ENCODE data around the gene ADAMTS12. TPM values are rescaled to one million over a fixed set of nuclear protein-coding genes. Genes with fewer than 3 reads are reported as not detected.

Gene ADAMTS12
- total RNA-seq, 4 donors from 2014 or later: 0.22 to 1.2 (median 0.77) TPM

DNA sequence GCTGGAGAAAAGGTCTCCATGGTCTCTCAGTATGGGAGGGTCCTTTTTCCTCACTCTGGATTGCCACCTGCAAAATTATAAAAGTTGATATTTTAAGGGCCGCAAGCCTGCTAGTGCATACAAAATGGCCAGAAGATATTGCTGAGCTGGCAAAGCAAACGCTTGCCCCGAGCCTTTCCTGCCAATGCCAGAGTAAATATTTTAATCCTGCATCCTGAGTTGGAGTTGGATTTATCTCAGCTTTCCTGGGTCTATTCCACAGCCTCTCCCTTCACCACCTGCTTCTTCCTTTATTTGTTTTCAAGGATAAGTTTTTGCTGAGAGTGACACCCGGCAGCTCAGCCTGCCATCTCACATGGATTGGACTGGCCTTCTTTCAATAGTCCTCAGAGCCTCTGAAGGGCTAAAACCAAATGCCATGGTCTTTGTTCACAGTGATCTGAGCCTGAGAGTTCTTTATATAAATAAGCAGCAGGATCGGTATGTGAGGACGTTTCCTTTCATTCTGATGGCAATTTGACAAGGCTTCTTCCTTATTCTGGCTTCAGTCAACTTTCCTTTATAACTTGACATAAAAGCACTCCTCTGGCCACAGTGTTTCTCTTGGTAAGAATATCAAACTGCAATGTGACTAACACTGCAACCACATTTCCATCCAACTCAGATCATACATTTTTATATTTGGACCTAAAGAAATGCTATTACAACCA lies 170.1 kb downstream of the ADAMTS12 start:
- WGBS, 2 donors: 55 to 58% methylated on average over 6 of the region's 6 CpGs
- H3K4me3 ChIP-seq (ENCODE audit: low read depth, poor library complexity, severe bottlenecking): no peak overlapping the region
- TF ChIP-seq POLR2A (IDR thresholded peaks at IDR 0.05): no peak
- TF ChIP-seq, protein P1, sequence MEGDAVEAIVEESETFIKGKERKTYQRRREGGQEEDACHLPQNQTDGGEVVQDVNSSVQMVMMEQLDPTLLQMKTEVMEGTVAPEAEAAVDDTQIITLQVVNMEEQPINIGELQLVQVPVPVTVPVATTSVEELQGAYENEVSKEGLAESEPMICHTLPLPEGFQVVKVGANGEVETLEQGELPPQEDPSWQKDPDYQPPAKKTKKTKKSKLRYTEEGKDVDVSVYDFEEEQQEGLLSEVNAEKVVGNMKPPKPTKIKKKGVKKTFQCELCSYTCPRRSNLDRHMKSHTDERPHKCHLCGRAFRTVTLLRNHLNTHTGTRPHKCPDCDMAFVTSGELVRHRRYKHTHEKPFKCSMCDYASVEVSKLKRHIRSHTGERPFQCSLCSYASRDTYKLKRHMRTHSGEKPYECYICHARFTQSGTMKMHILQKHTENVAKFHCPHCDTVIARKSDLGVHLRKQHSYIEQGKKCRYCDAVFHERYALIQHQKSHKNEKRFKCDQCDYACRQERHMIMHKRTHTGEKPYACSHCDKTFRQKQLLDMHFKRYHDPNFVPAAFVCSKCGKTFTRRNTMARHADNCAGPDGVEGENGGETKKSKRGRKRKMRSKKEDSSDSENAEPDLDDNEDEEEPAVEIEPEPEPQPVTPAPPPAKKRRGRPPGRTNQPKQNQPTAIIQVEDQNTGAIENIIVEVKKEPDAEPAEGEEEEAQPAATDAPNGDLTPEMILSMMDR (IDR thresholded peaks at IDR 0.05): no peak
- intact Hi-C loops (cut with DNase I; ENCODE audit: low total_unique reads): no loop called here
- DNase-seq (ENCODE audit: low spot score in 2 of 2): no peak

DNA sequence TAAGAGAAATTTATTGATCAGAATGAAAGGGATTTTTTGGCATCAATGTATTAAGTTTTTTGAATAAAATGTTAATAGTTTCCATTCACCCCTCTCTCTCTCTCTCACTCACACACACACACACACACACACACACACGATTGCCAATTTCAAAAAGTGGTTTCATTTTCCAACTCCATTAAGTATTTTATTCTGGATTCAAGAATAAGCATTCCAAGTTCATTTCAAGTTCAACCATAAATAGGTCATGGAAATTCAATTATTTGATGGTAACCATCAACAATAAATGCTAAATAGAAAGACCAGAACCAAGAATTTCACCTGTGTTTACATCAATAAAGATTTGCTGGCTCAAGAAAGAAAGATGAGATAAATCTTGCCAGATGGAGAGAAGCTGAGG lies 171.6 kb downstream of the ADAMTS12 start:
- WGBS, 2 donors: 34 to 59% methylated on average over 1 of the region's 1 CpG
- TF ChIP-seq POLR2A (IDR thresholded peaks at IDR 0.05): no peak
- TF ChIP-seq, protein P1 (IDR thresholded peaks at IDR 0.05): no peak
- intact Hi-C loops (cut with DNase I; ENCODE audit: low total_unique reads): no loop called here
- DNase-seq (ENCODE audit: low spot score in 2 of 2): no peak
- H3K4me3 ChIP-seq (ENCODE audit: low read depth, poor library complexity, severe bottlenecking): no peak overlapping the region

DNA sequence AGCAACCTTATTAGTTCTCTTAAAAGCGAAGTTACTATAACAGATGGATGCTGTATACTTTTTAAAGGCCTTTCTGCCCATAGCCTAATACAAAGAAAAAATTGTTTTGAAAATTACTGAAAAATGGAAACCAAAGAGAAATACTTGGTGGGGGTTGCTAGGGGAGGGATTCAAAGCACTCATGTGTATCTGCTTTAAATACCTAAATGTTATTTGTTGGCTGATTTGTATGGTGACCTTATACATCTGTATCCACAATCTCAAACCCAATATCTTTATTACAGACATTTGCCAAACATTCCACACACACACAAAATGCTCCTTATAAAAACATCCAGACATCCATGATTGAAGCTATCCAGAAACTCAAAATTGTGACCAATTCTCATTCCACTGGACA lies 172.0 kb downstream of the ADAMTS12 start:
- no peak overlapping the region for H3K4me3 ChIP-seq (ENCODE audit: low read depth, poor library complexity, severe bottlenecking)
- DNase-seq (ENCODE audit: low spot score in 2 of 2): no peak
- intact Hi-C loops (cut with DNase I; ENCODE audit: low total_unique reads): no loop called here
- 93 to 97% methylated on average over 1 of the region's 1 CpG for WGBS, 2 donors
- TF ChIP-seq, protein P1 (IDR thresholded peaks at IDR 0.05): no peak
- TF ChIP-seq POLR2A (IDR thresholded peaks at IDR 0.05): no peak

DNA sequence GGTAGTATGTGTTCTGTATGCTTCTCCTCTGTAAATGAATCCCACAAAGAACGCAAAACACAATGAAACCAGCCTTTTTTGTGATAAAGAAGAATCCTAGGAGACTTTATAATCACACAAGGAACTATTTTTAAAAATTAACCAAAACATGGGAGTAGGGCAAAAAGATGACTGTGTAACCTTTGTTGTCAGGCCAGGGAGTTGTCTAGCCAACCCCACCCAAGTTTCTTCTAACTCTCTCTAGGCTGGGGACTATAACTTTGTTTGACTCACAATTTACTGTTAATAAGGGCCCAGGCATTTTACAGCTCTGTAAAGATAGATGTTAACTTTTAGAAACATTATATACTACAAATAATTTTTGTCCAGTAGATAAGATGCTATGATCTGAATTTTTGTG lies 176.1 kb downstream of the ADAMTS12 start:
- intact Hi-C loops (cut with DNase I; ENCODE audit: low total_unique reads): no loop called here
- no peak for TF ChIP-seq POLR2A (IDR thresholded peaks at IDR 0.05)
- TF ChIP-seq, protein P1 (IDR thresholded peaks at IDR 0.05): no peak
- 55 to 64% methylated on average over 1 of the region's 1 CpG for WGBS, 2 donors
- no peak for DNase-seq (ENCODE audit: low spot score in 2 of 2)
- H3K4me3 ChIP-seq (ENCODE audit: low read depth, poor library complexity, severe bottlenecking): no peak overlapping the region

DNA sequence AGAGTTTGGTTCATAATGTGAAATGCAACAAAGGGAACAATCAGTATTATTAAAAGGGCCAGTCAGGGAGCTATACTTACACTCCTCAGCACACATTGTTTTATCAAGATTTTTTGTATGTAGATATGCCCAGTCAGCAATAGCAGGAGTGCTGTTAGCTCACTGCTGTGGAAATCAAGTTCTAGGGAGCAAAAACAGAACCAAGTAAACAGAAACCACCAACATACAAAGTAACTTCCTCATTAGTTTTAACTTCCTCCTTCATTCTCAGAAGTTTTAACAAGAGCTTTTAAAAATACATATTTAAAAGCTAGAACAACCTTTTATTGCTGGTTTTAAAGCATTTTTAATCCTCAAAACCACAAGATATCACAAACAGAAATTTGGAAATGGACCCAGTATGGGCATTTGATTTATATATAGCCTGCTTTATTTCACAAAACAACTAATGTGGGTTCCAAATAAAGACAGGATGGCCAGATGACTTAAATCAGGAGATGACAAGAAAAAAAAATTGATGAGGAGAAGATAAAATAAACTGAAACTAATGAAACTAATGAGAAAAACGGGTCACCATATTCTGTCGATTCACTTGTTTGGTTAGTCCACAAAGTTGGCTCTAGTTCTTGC lies 178.5 kb downstream of the ADAMTS12 start:
- intact Hi-C loops (cut with DNase I; ENCODE audit: low total_unique reads): no loop called here
- DNase-seq (ENCODE audit: low spot score in 2 of 2): no peak
- TF ChIP-seq POLR2A (IDR thresholded peaks at IDR 0.05): no peak
- TF ChIP-seq, protein P1 (IDR thresholded peaks at IDR 0.05): no peak
- H3K4me3 ChIP-seq (ENCODE audit: low read depth, poor library complexity, severe bottlenecking): no peak overlapping the region
- 32 to 44% methylated on average over 2 of the region's 2 CpGs for WGBS, 2 donors

All from lower leg skin (tissue), 4 donors.